ENCODE results near the gene OPA1.

DNA sequence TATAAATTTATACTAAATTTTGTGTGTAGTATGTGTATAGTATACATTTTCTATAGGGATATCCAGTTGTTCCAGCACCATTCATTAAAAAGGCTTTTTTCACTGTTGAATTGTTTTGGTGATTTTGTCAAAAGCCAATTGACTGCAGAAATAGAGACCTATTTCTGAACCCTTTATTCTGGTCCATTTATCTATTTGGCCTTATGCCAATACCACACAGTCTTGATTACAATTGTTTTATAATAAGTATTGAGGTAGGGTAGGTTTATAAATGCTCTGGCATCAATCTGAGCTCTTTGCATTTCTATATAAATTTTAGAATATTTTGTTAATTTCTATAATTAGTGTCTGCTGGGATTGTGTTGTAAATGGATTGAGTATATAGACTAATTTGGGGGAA, 6.5 kb upstream of the OPA1 start:
- TF ChIP-seq, protein P1, sequence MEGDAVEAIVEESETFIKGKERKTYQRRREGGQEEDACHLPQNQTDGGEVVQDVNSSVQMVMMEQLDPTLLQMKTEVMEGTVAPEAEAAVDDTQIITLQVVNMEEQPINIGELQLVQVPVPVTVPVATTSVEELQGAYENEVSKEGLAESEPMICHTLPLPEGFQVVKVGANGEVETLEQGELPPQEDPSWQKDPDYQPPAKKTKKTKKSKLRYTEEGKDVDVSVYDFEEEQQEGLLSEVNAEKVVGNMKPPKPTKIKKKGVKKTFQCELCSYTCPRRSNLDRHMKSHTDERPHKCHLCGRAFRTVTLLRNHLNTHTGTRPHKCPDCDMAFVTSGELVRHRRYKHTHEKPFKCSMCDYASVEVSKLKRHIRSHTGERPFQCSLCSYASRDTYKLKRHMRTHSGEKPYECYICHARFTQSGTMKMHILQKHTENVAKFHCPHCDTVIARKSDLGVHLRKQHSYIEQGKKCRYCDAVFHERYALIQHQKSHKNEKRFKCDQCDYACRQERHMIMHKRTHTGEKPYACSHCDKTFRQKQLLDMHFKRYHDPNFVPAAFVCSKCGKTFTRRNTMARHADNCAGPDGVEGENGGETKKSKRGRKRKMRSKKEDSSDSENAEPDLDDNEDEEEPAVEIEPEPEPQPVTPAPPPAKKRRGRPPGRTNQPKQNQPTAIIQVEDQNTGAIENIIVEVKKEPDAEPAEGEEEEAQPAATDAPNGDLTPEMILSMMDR (optimal IDR thresholded peaks at IDR 0.05 in 1 of 3, IDR thresholded peaks at IDR 0.05 in 1 of 3, conservative IDR thresholded peaks at IDR 0.05 in 1 of 3; ENCODE audit: extremely low read depth in 1 of 3, insufficient read depth in 2 of 3, low read length in 3 of 3), result no peak
- no peak for TF ChIP-seq EZH2 (IDR thresholded peaks at IDR 0.05; ENCODE audit: low read length)
